Fibroblast of mammary gland (primary cell): ENCODE data around the gene MROH7.

Source experiments
- DNase-seq: peaks from one replicate; pipeline ENCODE4 v3.0.0-alpha.2; 2010; ENCODE audit warnings: low read depth
- H3K4me3 ChIP-seq: 2 replicates; pipeline ENCODE4 v1.5.1; 2011; ENCODE audit warnings: low read depth, mild to moderate bottlenecking, low read length, moderate library complexity; ENCODE audit not compliant: control insufficient read depth
- TF ChIP-seq, protein P1 (sequence below): conservative IDR thresholded peaks from 2 replicates; pipeline ENCODE4 v1.5.1; 2011; ENCODE audit warnings: low read depth, low read length, inconsistent platforms; ENCODE audit not compliant: control insufficient read depth, insufficient read depth

The MROH7 gene

DNA sequence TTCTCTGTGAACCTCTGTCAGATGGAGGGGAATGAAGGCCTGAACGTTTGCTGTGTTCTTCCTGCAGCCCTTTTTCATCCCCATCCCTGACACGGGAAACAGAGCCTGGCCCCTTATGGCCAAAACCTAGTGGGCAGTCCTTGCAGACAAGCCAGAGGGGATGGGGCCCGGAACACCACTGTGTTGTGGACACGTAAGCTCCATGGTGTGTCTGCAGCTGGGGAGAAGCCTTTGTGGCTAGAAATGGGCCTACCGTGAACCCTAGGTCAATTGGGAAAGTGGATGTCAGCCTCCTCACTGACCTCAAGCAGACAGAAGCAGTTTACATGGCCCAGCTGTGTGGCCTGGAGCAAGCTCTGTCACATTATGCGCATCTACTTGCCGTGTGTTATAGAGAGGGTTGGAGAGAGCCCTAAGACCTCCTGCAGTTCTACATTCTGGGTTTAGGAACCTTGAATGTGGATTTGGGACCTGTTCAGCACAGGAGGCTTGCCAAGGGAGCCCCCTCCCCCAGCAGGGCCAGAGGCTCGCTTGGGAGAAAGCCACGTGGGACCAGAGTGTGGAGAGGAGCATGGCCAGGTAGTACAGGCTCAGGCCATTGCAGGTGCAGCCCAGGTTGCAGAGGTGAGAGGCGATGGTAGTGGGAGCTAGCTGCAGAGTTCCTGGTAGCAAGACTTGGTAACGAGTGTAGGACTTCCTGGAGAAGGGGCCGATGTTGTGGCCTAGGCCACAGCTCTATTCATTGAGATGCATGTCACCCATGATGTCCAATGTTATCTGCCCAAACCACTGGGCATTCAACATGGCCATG, 102.0 kb downstream of the MROH7 start:
- no peak for DNase-seq
- TF ChIP-seq, protein P1, sequence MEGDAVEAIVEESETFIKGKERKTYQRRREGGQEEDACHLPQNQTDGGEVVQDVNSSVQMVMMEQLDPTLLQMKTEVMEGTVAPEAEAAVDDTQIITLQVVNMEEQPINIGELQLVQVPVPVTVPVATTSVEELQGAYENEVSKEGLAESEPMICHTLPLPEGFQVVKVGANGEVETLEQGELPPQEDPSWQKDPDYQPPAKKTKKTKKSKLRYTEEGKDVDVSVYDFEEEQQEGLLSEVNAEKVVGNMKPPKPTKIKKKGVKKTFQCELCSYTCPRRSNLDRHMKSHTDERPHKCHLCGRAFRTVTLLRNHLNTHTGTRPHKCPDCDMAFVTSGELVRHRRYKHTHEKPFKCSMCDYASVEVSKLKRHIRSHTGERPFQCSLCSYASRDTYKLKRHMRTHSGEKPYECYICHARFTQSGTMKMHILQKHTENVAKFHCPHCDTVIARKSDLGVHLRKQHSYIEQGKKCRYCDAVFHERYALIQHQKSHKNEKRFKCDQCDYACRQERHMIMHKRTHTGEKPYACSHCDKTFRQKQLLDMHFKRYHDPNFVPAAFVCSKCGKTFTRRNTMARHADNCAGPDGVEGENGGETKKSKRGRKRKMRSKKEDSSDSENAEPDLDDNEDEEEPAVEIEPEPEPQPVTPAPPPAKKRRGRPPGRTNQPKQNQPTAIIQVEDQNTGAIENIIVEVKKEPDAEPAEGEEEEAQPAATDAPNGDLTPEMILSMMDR: no peak

GRCh38 chr1:54744696-54745095, 103.1 kb downstream of the MROH7 start:
- no peak for DNase-seq
- no peak overlapping the region for H3K4me3 ChIP-seq
- TF ChIP-seq, protein P1: no peak

More for the DNA sequence above, 102.0 kb downstream of the MROH7 start:
- H3K4me3 ChIP-seq: no peak overlapping the region

DNA sequence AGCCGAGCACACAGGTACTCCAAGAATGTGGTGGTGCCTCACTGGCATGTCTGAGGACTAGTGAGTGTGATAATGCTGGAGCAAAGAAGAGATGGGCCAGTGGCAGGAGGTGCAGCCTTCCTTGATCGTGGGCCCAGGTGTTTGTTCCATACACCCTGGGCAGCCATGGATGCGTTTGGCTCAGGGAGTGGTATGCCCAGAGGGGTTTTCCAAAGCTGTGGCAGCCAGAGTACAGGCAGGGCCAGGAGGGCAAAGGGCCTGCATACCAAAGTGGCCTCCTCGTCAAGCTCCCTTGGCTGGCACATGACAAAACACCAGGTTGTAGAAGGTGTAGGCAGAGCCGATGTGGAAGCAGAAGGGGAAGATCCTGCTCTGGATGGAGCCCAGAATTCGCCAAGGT, 103.7 kb downstream of the MROH7 start:
- H3K4me3 ChIP-seq: no peak overlapping the region
- TF ChIP-seq, protein P1: no peak
- DNase-seq: no peak

- TF ChIP-seq, protein P1: no peak
- DNase-seq: no peak
- no peak overlapping the region for H3K4me3 ChIP-seq
Measured at GRCh38 chr1:54745864-54746263, 104.3 kb downstream of the MROH7 start.

- H3K4me3 ChIP-seq: no peak overlapping the region
- TF ChIP-seq, protein P1: no peak
- DNase-seq: no peak
Measured at GRCh38 chr1:54748094-54748835, 106.7 kb downstream of the MROH7 start.

- DNase-seq: no peak
- TF ChIP-seq, protein P1: no peak
- H3K4me3 ChIP-seq: no peak overlapping the region
Measured at GRCh38 chr1:54750596-54750995, 109.0 kb downstream of the MROH7 start.
